NCI-H146 treated with DMSO at 0.1 percent for 48 hours (cell line): ENCODE measurements around the gene TTC3.
"Not testable (repeated sequence)": the region's sequence is repeated elsewhere in the genome, so short reads cannot be mapped to it uniquely, and the experiment has no call there.

ENCODE experiments used
- DNase-seq: peaks from one replicate; lab custom pipeline; 2025; ENCODE audit not compliant: unreplicated experiment; lab: John Stamatoyannopoulos, UW

TTC3 gene

GRCh38 chr21:37093977-37094376 is 20.9 kb downstream of the TTC3 start:
- DNase-seq: no peak

GRCh38 chr21:37095821-37096220 is 22.8 kb downstream of the TTC3 start:
- no peak for DNase-seq

- DNase-seq: no peak
Observed at GRCh38 chr21:37098751-37099150, 25.7 kb downstream of the TTC3 start.

- DNase-seq: no peak
Observed at GRCh38 chr21:37100316-37100715, 27.3 kb downstream of the TTC3 start.

GRCh38 chr21:37101384-37101783 is 28.3 kb downstream of the TTC3 start:
- DNase-seq: no peak

GRCh38 chr21:37102746-37103145 is 29.7 kb downstream of the TTC3 start:
- not testable (repeated sequence) for DNase-seq

GRCh38 chr21:37106998-37107397 is 33.9 kb downstream of the TTC3 start:
- no peak for DNase-seq

- DNase-seq: not testable (repeated sequence)
Observed at GRCh38 chr21:37111029-37111428, 38.0 kb downstream of the TTC3 start.

GRCh38 chr21:37114301-37114700 is 41.2 kb downstream of the TTC3 start:
- not testable (repeated sequence) for DNase-seq

GRCh38 chr21:37116459-37116858 is 43.4 kb downstream of the TTC3 start:
- not testable (repeated sequence) for DNase-seq

- no peak for DNase-seq
Observed at GRCh38 chr21:37117204-37117603, 44.1 kb downstream of the TTC3 start.

GRCh38 chr21:37118187-37118826 is 45.3 kb downstream of the TTC3 start:
- no peak for DNase-seq

- DNase-seq: no peak
Observed at GRCh38 chr21:37119421-37120218, 46.6 kb downstream of the TTC3 start.

GRCh38 chr21:37128076-37128475 is 55.0 kb downstream of the TTC3 start:
- no peak for DNase-seq

GRCh38 chr21:37130971-37131370 is 57.9 kb downstream of the TTC3 start:
- no peak for DNase-seq

- DNase-seq: no peak
Observed at GRCh38 chr21:37136261-37136660, 63.2 kb downstream of the TTC3 start.

GRCh38 chr21:37136744-37137143 is 63.7 kb downstream of the TTC3 start:
- DNase-seq: no peak

GRCh38 chr21:37139154-37139553 is 66.1 kb downstream of the TTC3 start:
- DNase-seq: no peak

GRCh38 chr21:37139902-37140301 is 66.8 kb downstream of the TTC3 start:
- DNase-seq: no peak

GRCh38 chr21:37143392-37143791 is 70.3 kb downstream of the TTC3 start:
- not testable (repeated sequence) for DNase-seq

- no peak for DNase-seq
Observed at GRCh38 chr21:37145635-37146111, 72.6 kb downstream of the TTC3 start.
